ENCODE results near the gene TENT4B. TPM values are rescaled to one million over a fixed set of nuclear protein-coding genes. Genes with fewer than 3 reads are reported as not detected.

TENT4B gene
- total RNA-seq, 2 experiments from 2014 or later: 18.6 to 19.7 TPM

GRCh38 chr16:50247123-50247905 is 94.2 kb downstream of the TENT4B start:
- Mint-ChIP-seq H3K9me3 (no peaks in the 10 kb centered on the region), H3K27me3 (no peaks in the 10 kb centered on the region), H3K27ac (no peak overlapping the region), H3K4me1 (peaks cover 16% of the 10 kb centered on the region), H3K36me3 (no peaks in the 10 kb centered on the region), H3K4me3 (peak overlapping the region; percentile 76)
- DNase-seq: no peak

GRCh38 chr16:50247906-50248608 is 95.0 kb downstream of the TENT4B start:
- Mint-ChIP-seq H3K36me3 (no peaks in the 10 kb centered on the region), H3K4me1 (peaks cover 16% of the 10 kb centered on the region), H3K4me3 (no peak overlapping the region), H3K27ac (no peak overlapping the region), H3K9me3 (no peaks in the 10 kb centered on the region), H3K27me3 (no peaks in the 10 kb centered on the region)
- no peak for DNase-seq

- Mint-ChIP-seq H3K27ac (no peak overlapping the region), H3K27me3 (no peaks in the 10 kb centered on the region), H3K9me3 (no peaks in the 10 kb centered on the region), H3K4me1 (peaks cover 16% of the 10 kb centered on the region), H3K4me3 (no peak overlapping the region), H3K36me3 (no peaks in the 10 kb centered on the region)
- no peak for DNase-seq
These were observed 95.7 kb downstream of the TENT4B start for GRCh38 chr16:50248845-50249244.

- peaks cover 8% of the 10 kb centered on the region for H3K4me1 Mint-ChIP-seq
- H3K36me3 Mint-ChIP-seq: no peaks in the 10 kb centered on the region
- H3K27ac Mint-ChIP-seq: no peak overlapping the region
- DNase-seq: no peak
- no peak overlapping the region for H3K4me3 Mint-ChIP-seq
- H3K9me3 Mint-ChIP-seq: no peaks in the 10 kb centered on the region
- no peaks in the 10 kb centered on the region for H3K27me3 Mint-ChIP-seq
These were observed 98.4 kb downstream of the TENT4B start for GRCh38 chr16:50251375-50252081.

- Mint-ChIP-seq H3K4me3 (no peak overlapping the region), H3K4me1 (peaks cover 3% of the 10 kb centered on the region), H3K27me3 (no peaks in the 10 kb centered on the region), H3K27ac (no peak overlapping the region), H3K9me3 (no peaks in the 10 kb centered on the region), H3K36me3 (no peaks in the 10 kb centered on the region)
- no peak for DNase-seq
These were observed 99.0 kb downstream of the TENT4B start for GRCh38 chr16:50252082-50252611.

- Mint-ChIP-seq H3K27me3 (no peaks in the 10 kb centered on the region), H3K4me3 (no peak overlapping the region), H3K36me3 (no peaks in the 10 kb centered on the region), H3K9me3 (no peaks in the 10 kb centered on the region), H3K27ac (no peak overlapping the region), H3K4me1 (peaks cover 3% of the 10 kb centered on the region)
- DNase-seq: no peak
These were observed 99.9 kb downstream of the TENT4B start for GRCh38 chr16:50252874-50253513.

- Mint-ChIP-seq H3K27me3 (no peaks in the 10 kb centered on the region), H3K9me3 (no peaks in the 10 kb centered on the region), H3K27ac (no peak overlapping the region), H3K36me3 (no peaks in the 10 kb centered on the region), H3K4me1 (peaks cover 3% of the 10 kb centered on the region), H3K4me3 (no peak overlapping the region)
- no peak for DNase-seq
These were observed 100.4 kb downstream of the TENT4B start for GRCh38 chr16:50253514-50253910.

GRCh38 chr16:50254072-50254471 is 101.0 kb downstream of the TENT4B start:
- H3K27ac Mint-ChIP-seq: no peak overlapping the region
- H3K4me1 Mint-ChIP-seq: peaks cover 3% of the 10 kb centered on the region
- H3K4me3 Mint-ChIP-seq: no peak overlapping the region
- no peaks in the 10 kb centered on the region for H3K27me3 Mint-ChIP-seq
- no peak for DNase-seq
- no peaks in the 10 kb centered on the region for H3K36me3 Mint-ChIP-seq
- H3K9me3 Mint-ChIP-seq: no peaks in the 10 kb centered on the region

GRCh38 chr16:50255538-50255937 is 102.4 kb downstream of the TENT4B start:
- no peak for DNase-seq
- peaks cover 2% of the 10 kb centered on the region for H3K36me3 Mint-ChIP-seq
- H3K27me3 Mint-ChIP-seq: no peaks in the 10 kb centered on the region
- peaks cover 12% of the 10 kb centered on the region for H3K4me1 Mint-ChIP-seq
- no peaks in the 10 kb centered on the region for H3K9me3 Mint-ChIP-seq
- H3K27ac Mint-ChIP-seq: no peak overlapping the region
- H3K4me3 Mint-ChIP-seq: no peak overlapping the region

GRCh38 chr16:50256604-50257003 is 103.5 kb downstream of the TENT4B start:
- peaks cover 9% of the 10 kb centered on the region for H3K4me1 Mint-ChIP-seq
- H3K27me3 Mint-ChIP-seq: no peaks in the 10 kb centered on the region
- no peak overlapping the region for H3K4me3 Mint-ChIP-seq
- DNase-seq: no peak
- no peak overlapping the region for H3K27ac Mint-ChIP-seq
- H3K9me3 Mint-ChIP-seq: no peaks in the 10 kb centered on the region
- peaks cover 2% of the 10 kb centered on the region for H3K36me3 Mint-ChIP-seq

- Mint-ChIP-seq H3K9me3 (no peaks in the 10 kb centered on the region), H3K4me1 (peaks cover 11% of the 10 kb centered on the region), H3K27me3 (no peaks in the 10 kb centered on the region), H3K36me3 (peaks cover 2% of the 10 kb centered on the region), H3K4me3 (no peak overlapping the region), H3K27ac (no peak overlapping the region)
- no peak for DNase-seq
These were observed 104.8 kb downstream of the TENT4B start for GRCh38 chr16:50257876-50258275.

- Mint-ChIP-seq H3K4me3 (no peak overlapping the region), H3K27ac (no peak overlapping the region), H3K27me3 (no peaks in the 10 kb centered on the region), H3K9me3 (peaks cover under 1% of the 10 kb centered on the region), H3K4me1 (peaks cover 25% of the 10 kb centered on the region), H3K36me3 (peaks cover 3% of the 10 kb centered on the region)
- DNase-seq: no peak
These were observed 106.5 kb downstream of the TENT4B start for GRCh38 chr16:50259334-50260205.

GRCh38 chr16:50260206-50261159 is 107.4 kb downstream of the TENT4B start:
- no peak for DNase-seq
- peaks cover 1% of the 10 kb centered on the region for H3K9me3 Mint-ChIP-seq
- H3K4me3 Mint-ChIP-seq: no peak overlapping the region
- H3K4me1 Mint-ChIP-seq: peaks cover 31% of the 10 kb centered on the region
- H3K27me3 Mint-ChIP-seq: no peaks in the 10 kb centered on the region
- peaks cover 4% of the 10 kb centered on the region for H3K36me3 Mint-ChIP-seq
- H3K27ac Mint-ChIP-seq: no peak overlapping the region
